Loucy (cell line): Measurements from ENCODE around the gene NEU4.

ENCODE experiments used
- CTCF ChIP-seq: fragments of 200-600 bp; sonication (generic); conservative IDR thresholded peaks from 2 replicates; pipeline ENCODE4 v1.5.1; 2014; ENCODE audit warnings: mild to moderate bottlenecking, antibody characterized with exemption, low read length
- EZH2phosphoT487 ChIP-seq: fragments of 200-600 bp; IDR thresholded peaks from 2 replicates; pipeline ENCODE4 v1.6.1; 2018; ENCODE audit warnings: antibody characterized with exemption, mild to moderate bottlenecking, moderate library complexity, borderline replicate concordance

- TF ChIP-seq CTCF (no peak), EZH2phosphoT487 (no peak)
Measured at GRCh38 chr2:241820625-241821384, 11.8 kb downstream of the NEU4 start.
